SK-N-SH (cell line): Measurements from ENCODE around the gene SLC7A7. TPM values are rescaled to one million over a fixed set of nuclear protein-coding genes. Genes with fewer than 3 reads are reported as not detected.

Source experiments
- CTCF ChIA-PET: fragments of 300-600, 350-600 bp; formaldehyde crosslinking; extraction: SDS; loops from one replicate; lab custom pipeline; 2021; lab: Yijun Ruan, JAX
- POLR2A ChIA-PET: fragments of 350-600 bp; sonication (Branson Sonifier 250); formaldehyde crosslinking; extraction: SDS; loops from one replicate; lab custom pipeline; 2020; ENCODE audit warnings: antibody characterized with exemption, inconsistent platforms; lab: Yijun Ruan, JAX
- DNase-seq: peaks from one replicate; pipeline ENCODE4 v3.0.0; 2012
- H2AFZ ChIP-seq: fragments of 200-600 bp; sonication (generic); 2 replicates; pipeline ENCODE4 v1.8.1; 2016; ENCODE audit warnings: antibody characterized with exemption, mild to moderate bottlenecking, low read depth
- H3F3A ChIP-seq: fragments of 200-600 bp; sonication (generic); replicated peaks from 2 replicates; pipeline ENCODE3; 2016; ENCODE audit warnings: antibody characterized with exemption, mild to moderate bottlenecking; ENCODE audit not compliant: insufficient read depth
- H3K27ac ChIP-seq, 2 experiments: fragments of 200-500 bp in 1 of 2; fragments of 200-600 bp in 1 of 2; sonication (Bioruptor generic) in 1 of 2; sonication (generic), shearing (Covaris generic) in 1 of 2; 2 replicates each; pipeline versions ENCODE4 v1.5.1 to v1.6.1; 2014 to 2016; ENCODE audit warnings: low read depth in 2 of 2, inconsistent platforms in 1 of 2, low read length in 1 of 2, mild to moderate bottlenecking in 1 of 2, mixed read lengths in 1 of 2
- H3K27me3 ChIP-seq: fragments of 200-600 bp; sonication (generic), shearing (Covaris generic); 2 replicates; pipeline ENCODE4 v1.6.1; 2016; ENCODE audit warnings: mixed run types; ENCODE audit not compliant: insufficient read depth
- H3K36me3 ChIP-seq, 2 experiments: fragments of 200-500 bp in 1 of 2; fragments of 200-600 bp in 1 of 2; sonication (Bioruptor generic) in 1 of 2; sonication (generic) in 1 of 2; replicated peaks in 1 of 2; 2 replicates each; pipeline versions ENCODE3 to v1.5.1; 2014 to 2016; ENCODE audit warnings: low read length in 1 of 2, mild to moderate bottlenecking in 1 of 2; ENCODE audit not compliant: insufficient read depth in 2 of 2, control insufficient read depth in 1 of 2
- H3K4me1 ChIP-seq, 2 experiments: fragments of 200-500 bp in 1 of 2; fragments of 200-600 bp in 1 of 2; sonication (Bioruptor generic) in 1 of 2; sonication (generic), shearing (Covaris generic) in 1 of 2; 2 replicates each; pipeline versions ENCODE4 v1.5.1 to v1.6.1; 2014 to 2016; ENCODE audit warnings: low read depth in 1 of 2, low read length in 1 of 2, mixed run types in 1 of 2; ENCODE audit not compliant: insufficient read depth in 2 of 2, control insufficient read depth in 1 of 2
- H3K4me2 ChIP-seq: fragments of 200-600 bp; sonication (generic), shearing (Covaris generic); 2 replicates; pipeline ENCODE4 v1.6.1; 2017; ENCODE audit warnings: mixed run types
- H3K4me3 ChIP-seq, 2 experiments: fragments of 200-500 bp in 1 of 2; fragments of 200-600 bp in 1 of 2; sonication (Bioruptor generic) in 1 of 2; sonication (generic), shearing (Covaris generic) in 1 of 2; 2 replicates each; pipeline versions ENCODE4 v1.5.1 to v1.8.1; 2014 to 2016; ENCODE audit warnings: low read depth in 2 of 2, inconsistent platforms in 1 of 2, low read length in 1 of 2, mild to moderate bottlenecking in 1 of 2, mixed read lengths in 1 of 2, moderate library complexity in 1 of 2
- H3K79me2 ChIP-seq: fragments of 200-600 bp; sonication (generic); 2 replicates; pipeline ENCODE4 v1.8.1; 2017; ENCODE audit warnings: mild to moderate bottlenecking; ENCODE audit not compliant: insufficient read depth
- H3K9ac ChIP-seq: fragments of 200-600 bp; sonication (generic); 2 replicates; pipeline ENCODE4 v1.6.1; 2017; ENCODE audit warnings: mixed run types
- H3K9me2 ChIP-seq: fragments of 200-600 bp; sonication (generic); 2 replicates; pipeline ENCODE4 v1.6.1; 2017; ENCODE audit warnings: mixed run types
- H3K9me3 ChIP-seq: fragments of 200-600 bp; sonication (generic); 2 replicates; pipeline ENCODE4 v1.6.1; 2017; ENCODE audit warnings: mixed run types, mild to moderate bottlenecking, moderate library complexity
- H4K20me1 ChIP-seq: fragments of 200-600 bp; sonication (generic); 2 replicates; pipeline ENCODE4 v1.6.1; 2017; ENCODE audit warnings: mild to moderate bottlenecking, mixed run types; ENCODE audit not compliant: insufficient read depth
- CHD2 ChIP-seq: fragments of 150-350 bp; IDR thresholded peaks from 2 replicates; pipeline ENCODE4 v1.6.1; 2018; ENCODE audit warnings: low read length; ENCODE audit not compliant: partially characterized antibody
- EZH2phosphoT487 ChIP-seq: fragments of 200-600 bp; sonication (generic); IDR thresholded peaks from 2 replicates; pipeline ENCODE4 v1.6.1; 2017; ENCODE audit warnings: low read depth, mixed run types, mild to moderate bottlenecking, antibody characterized with exemption, moderate library complexity, borderline replicate concordance
- FOXM1 ChIP-seq: IDR thresholded peaks from 2 replicates; pipeline ENCODE4 v1.4.0; 2012; ENCODE audit warnings: low read depth, mild to moderate bottlenecking
- JUND ChIP-seq: IDR thresholded peaks from 2 replicates; pipeline ENCODE4 v1.4.0; 2012
- NFIC ChIP-seq: IDR thresholded peaks from 2 replicates; pipeline ENCODE4 v1.4.0; 2012; ENCODE audit warnings: borderline replicate concordance
- PBX3 ChIP-seq: IDR thresholded peaks from 2 replicates; pipeline ENCODE4; 2012
- POLR2AphosphoS5 ChIP-seq: IDR thresholded peaks from 2 replicates; pipeline ENCODE4 v1.6.1; 2012; ENCODE audit warnings: low read depth, low read length
- REST ChIP-seq: IDR thresholded peaks from 2 replicates; pipeline ENCODE4 v1.6.1; 2012; ENCODE audit warnings: mild to moderate bottlenecking, low read depth, low read length, moderate library complexity
- RXRA ChIP-seq: IDR thresholded peaks from 2 replicates; pipeline ENCODE4 v1.4.0; 2012; ENCODE audit warnings: low read depth, mild to moderate bottlenecking, borderline replicate concordance
- ZBTB33 ChIP-seq: IDR thresholded peaks from 2 replicates; pipeline ENCODE4 v1.4.0; 2012; ENCODE audit warnings: low read depth, borderline replicate concordance
- WGBS: methylation state at CpG from one replicate; pipeline ENCODE4 v1.1.6; 2017; ENCODE audit warnings: low lambda C conversion rate; 5-methylcytosine and 5-hydroxymethylcytosine counted together
- polyA plus RNA-seq, 3 experiments: library from polyadenylated mRNA; depleted of rRNA; stranded (reverse); fragments of >200 nt; gene quantifications; 2 replicates each; pipeline ENCODE4 v1.2.3, GENCODE V29; 2012
- TF ChIP-seq, protein P1 (sequence below): IDR thresholded peaks from 2 replicates; pipeline ENCODE4 v1.4.0; 2012; ENCODE audit warnings: low read depth, borderline replicate concordance

SLC7A7 gene
- polyA plus RNA-seq, 1 of the 3 experiments (the other 2 are of a cell fraction) = 0.30 TPM

DNA sequence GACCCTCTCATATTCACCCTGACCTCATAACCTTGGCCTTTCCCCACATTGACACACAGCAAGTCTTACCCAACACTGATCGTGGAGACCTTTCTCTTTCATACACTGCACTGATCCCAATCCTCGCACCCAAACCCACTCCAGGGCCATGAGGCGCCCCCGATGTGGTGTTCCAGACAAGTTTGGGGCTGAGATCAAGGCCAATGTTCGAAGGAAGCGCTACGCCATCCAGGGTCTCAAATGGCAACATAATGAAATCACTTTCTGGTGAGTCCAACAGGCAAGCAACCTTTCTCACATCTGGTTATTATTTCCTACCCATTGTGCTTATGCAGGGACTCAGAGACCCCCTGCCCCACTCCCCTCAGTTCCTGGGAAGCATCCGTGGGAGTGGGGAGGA lies 26.5 kb upstream of the SLC7A7 start:
- 86% methylated on average over 8 of the region's 8 CpGs for WGBS
- no peak overlapping the region for H2AFZ ChIP-seq
- DNase-seq = no peak
- TF ChIP-seq JUND (no peak), CHD2 (no peak), PBX3 (no peak), RXRA (no peak), FOXM1 (no peak), NFIC (no peak), REST (no peak), EZH2phosphoT487 (no peak), POLR2AphosphoS5 (no peak), ZBTB33 (no peak)
- TF ChIP-seq, protein P1, sequence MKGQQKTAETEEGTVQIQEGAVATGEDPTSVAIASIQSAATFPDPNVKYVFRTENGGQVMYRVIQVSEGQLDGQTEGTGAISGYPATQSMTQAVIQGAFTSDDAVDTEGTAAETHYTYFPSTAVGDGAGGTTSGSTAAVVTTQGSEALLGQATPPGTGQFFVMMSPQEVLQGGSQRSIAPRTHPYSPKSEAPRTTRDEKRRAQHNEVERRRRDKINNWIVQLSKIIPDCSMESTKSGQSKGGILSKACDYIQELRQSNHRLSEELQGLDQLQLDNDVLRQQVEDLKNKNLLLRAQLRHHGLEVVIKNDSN = no peak
- TF ChIP-seq, all 33 proteins: peak for 0
- H3K4me1 ChIP-seq = peaks cover 0 to 10% of the 10 kb centered on the region in 2 experiments; a peak in 1 of 4 replicates
- no peak overlapping the region for H3K9ac ChIP-seq
- H3K36me3 ChIP-seq = peaks cover 0 to 9% of the 10 kb centered on the region in 2 experiments
- no peaks in the 10 kb centered on the region for H3F3A ChIP-seq
- no peaks in the 10 kb centered on the region for H3K9me3 ChIP-seq
- H4K20me1 ChIP-seq = no peaks in the 10 kb centered on the region
- no peaks in the 10 kb centered on the region for H3K27me3 ChIP-seq
- H3K9me2 ChIP-seq = no peaks in the 10 kb centered on the region
- H3K4me3 ChIP-seq = no peak overlapping the region
- H3K79me2 ChIP-seq = peaks cover 39% of the 10 kb centered on the region
- no peak overlapping the region for H3K27ac ChIP-seq
- ChIA-PET POLR2A (no interaction called here), CTCF (interaction anchor here (0.9 to 5.7 kb wide), 3 partner anchors 11 to 285 kb away, joined by 3 to 59 read pairs (median 7); no protein-coding TSS in a partner anchor)
- H3K4me2 ChIP-seq = no peak overlapping the region
